ENCODE measurements around the gene SAPCD1.

The SAPCD1 gene

GRCh38 chr6:31752739-31753319 lies 9.6 kb upstream of the SAPCD1 start:
- no peak for DNase-seq (ENCODE audit: low read depth in 1 of 2, low spot score in 1 of 2)
- Histone ChIP-seq H3K4me3 (replicated peaks; ENCODE audit: insufficient read depth, low read length) (no peak overlapping the region), H3K27ac (replicated peaks) (no peak overlapping the region), H3K27me3 (ENCODE audit: insufficient read depth, poor library complexity, severe bottlenecking) (no peaks in the 10 kb centered on the region)
- TF ChIP-seq REST (IDR thresholded peaks at IDR 0.05; ENCODE audit: insufficient replicate concordance, low read depth) (no peak), CTCF (IDR thresholded peaks at IDR 0.05; ENCODE audit: insufficient read depth, low read length) (no peak), POLR2AphosphoS5 (IDR thresholded peaks at IDR 0.05; ENCODE audit: low read depth) (no peak), GABPA (IDR thresholded peaks at IDR 0.05; ENCODE audit: low read depth) (no peak), SPI1 (IDR thresholded peaks at IDR 0.05; ENCODE audit: borderline replicate concordance, low read depth) (no peak)

- no peak for DNase-seq (ENCODE audit: low read depth in 1 of 2, low spot score in 1 of 2)
These were observed 4.2 kb upstream of the SAPCD1 start for GRCh38 chr6:31758281-31758680.

More at GRCh38 chr6:31758281-31758680, 4.2 kb upstream of the SAPCD1 start:
- TF ChIP-seq GABPA (IDR thresholded peaks at IDR 0.05; ENCODE audit: low read depth), result no peak
- TF ChIP-seq SPI1 (IDR thresholded peaks at IDR 0.05; ENCODE audit: borderline replicate concordance, low read depth), result no peak
- no peak for TF ChIP-seq CTCF (IDR thresholded peaks at IDR 0.05; ENCODE audit: insufficient read depth, low read length)
- no peak for TF ChIP-seq POLR2AphosphoS5 (IDR thresholded peaks at IDR 0.05; ENCODE audit: low read depth)
- TF ChIP-seq REST (IDR thresholded peaks at IDR 0.05; ENCODE audit: insufficient replicate concordance, low read depth), result no peak
- Histone ChIP-seq H3K27me3 (ENCODE audit: insufficient read depth, poor library complexity, severe bottlenecking) (no peaks in the 10 kb centered on the region), H3K4me3 (replicated peaks; ENCODE audit: insufficient read depth, low read length) (no peak overlapping the region), H3K27ac (replicated peaks) (no peak overlapping the region)
